ENCODE measurements around the gene ADD3.

ADD3 gene

DNA sequence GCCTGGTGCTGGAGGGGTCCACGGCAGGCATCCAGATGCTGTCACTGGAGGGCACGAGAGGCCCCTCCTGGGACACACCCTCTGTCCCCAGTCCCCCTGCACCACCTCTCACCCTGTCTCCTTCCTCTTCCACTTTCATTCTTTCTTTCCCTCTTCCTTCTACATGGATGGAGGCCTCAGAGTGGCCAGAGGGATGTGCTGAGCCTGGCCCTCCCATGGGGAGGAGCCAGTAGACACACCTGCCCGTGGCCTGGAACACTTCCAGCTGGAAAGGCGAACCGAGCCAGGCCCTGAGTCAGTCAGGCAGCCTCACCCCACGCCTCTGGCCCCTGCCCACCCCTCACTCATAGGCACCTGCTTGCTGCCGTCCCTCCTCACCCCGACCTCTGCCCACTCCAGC, 143.7 kb downstream of the ADD3 start:
- no peak for DNase-seq (ENCODE audit: low read depth)

DNA sequence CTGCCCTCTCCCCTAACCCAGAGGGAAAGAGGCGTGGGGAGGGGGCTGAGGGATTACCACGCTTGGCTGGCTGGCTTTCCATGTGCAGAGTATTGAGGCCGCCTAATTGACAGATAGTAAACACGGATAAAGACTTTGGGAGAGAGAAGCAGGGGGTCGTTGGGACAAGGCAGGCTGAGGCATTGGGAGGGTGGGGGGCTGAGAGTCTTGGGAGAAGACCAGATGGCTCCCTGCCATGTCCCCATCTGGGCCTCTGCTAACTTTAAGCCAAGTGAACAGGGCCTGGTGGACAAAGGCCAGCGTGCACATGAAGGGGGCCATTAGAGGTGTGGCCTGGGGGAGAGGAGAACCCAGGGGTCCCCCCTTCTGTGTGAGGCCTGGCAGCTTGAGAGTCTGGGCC, 144.2 kb downstream of the ADD3 start:
- DNase-seq (ENCODE audit: low read depth): no peak

DNA sequence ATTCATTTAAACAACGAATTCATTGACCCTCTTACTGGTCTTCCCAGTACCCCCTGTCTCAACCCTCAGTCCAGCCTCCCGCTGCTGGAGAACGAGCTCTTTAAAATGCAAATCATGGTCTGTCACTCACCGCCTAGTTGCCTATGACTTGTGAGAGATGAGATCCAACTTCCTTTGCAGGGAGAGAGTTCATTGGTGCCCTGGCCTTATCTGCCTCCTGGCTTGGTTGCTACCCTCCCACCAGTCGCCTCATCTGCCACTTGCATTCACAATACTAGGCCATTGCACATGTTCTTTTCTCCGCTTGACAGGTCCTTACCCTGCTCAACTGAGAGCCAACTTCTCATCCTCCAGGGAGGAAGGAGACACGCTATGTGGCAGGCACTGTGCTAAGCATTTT, 145.6 kb downstream of the ADD3 start:
- no peak for DNase-seq (ENCODE audit: low read depth)

DNA sequence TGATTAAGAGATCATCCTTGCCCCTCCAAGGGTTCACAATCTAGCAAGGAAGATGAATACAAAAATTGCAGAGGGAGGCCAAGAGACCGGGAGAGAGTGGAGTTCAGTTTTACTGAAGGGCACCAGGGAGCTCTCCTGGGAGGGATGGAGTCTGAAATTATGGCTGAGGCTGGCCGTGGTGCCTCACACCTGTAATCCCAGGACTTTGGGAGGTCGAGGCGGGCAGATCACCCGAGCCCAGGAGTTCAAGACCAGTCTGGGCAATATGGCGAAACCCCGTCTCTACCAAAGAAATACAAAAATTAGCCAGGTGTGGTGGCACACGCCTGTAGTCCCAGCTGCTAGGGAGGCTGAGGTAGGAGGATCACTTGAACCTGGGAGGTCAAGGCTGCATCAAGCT, 148.3 kb downstream of the ADD3 start:
- no peak for DNase-seq (ENCODE audit: low read depth)

DNA sequence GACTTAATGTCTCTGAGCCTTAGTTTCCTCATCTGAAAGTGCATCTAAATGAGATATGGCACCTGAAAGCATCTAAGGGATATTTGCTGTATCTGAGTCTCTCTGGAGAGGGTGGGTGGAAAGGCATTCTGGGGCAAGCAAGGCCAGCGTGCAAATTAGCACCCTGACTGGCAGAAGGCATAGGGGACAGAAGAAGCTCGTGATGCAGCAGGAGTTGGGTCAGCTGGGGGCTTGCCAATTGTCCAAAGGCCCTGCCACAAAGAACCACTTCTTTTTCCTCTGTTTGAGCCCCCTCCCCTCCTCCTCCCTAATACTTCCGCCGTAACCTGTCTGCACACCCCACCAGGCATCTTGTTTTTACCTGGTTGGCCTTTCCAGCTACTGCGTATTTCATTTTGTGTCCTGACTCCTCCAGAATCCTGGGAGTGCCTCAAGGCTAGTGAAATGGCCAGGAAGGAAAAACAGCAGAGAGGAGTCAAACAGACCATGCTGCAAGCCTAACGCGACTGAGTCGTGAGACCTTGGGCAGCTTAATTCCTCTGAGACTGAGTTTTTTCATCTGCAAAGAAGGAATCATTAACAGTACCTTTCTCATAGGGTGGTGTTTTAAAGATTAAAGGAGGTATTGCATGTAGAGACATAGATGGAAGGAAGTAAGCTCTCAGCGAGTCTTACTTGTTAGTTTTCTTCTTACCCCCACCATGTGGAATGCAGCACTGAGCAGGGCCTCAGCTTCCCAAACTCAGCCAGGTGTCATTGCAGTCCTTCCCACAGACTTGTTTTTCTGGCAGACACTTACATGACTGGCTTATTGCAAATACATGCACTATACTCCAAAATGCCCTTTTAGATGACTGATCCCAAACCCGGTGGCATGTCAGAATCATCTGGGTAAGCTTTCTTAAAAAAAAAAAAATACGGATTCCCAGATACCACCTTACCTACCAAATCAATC, 150.5 kb downstream of the ADD3 start:
- DNase-seq (ENCODE audit: low read depth): no peak

DNA sequence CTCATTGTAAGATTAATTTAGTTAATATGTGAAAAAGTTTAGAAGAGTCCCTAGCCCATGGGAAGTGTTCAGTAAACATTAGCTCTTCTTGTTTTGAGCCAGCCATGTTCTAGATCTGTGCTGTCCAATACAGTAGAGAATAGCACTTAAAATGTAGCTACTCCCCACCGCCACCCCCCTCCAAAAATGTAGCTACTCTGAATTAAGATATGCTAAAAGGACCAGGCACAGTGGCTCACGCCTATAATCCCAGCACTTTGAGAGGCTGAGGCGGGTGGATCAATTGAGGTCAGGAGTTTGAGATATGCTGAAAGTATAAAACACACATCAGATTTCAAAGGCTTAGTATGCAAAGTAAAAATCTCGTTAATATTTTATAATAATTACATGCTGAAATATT, 152.3 kb downstream of the ADD3 start:
- DNase-seq (ENCODE audit: low read depth): no peak

DNA sequence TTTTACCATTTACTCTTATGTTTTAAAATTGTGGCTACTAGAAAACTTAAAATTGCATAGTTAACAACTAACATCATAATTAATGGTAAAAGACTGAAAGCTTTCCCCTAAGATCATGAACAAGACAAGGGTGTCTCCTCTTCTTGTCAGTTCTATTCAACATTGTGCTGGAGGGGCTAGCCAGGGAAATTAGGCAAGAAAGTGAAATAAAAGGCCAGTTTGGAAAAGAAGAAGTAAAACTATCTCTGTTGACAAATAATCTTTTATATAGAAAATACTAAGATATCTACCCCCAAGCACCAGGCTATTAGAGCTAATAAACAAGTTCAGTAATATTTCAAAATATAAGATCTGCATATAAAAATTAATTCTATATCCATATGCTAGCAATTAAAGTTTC, 152.7 kb downstream of the ADD3 start:
- no peak for DNase-seq (ENCODE audit: low read depth)

DNA sequence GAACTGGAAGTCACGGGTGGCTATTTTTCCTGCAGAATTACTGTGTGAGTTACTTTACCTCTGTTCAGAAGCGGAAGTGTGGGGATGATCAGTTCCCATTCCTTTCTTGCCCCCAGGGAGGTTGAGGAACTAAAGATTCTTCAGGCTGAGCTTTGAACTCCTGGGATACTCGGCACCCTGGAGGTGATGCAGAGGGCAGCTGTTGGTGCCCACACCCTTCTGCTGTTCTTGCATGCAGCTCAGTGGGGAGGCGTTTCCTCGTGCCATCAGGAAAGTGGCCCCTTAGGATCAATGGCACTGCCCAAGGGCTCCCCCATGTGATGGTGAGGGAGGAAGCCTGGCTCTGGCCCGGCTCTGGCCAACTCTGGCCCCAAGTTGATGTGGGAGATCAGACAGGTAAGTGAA, 155.0 kb downstream of the ADD3 start:
- DNase-seq (ENCODE audit: low read depth): no peak

DNA sequence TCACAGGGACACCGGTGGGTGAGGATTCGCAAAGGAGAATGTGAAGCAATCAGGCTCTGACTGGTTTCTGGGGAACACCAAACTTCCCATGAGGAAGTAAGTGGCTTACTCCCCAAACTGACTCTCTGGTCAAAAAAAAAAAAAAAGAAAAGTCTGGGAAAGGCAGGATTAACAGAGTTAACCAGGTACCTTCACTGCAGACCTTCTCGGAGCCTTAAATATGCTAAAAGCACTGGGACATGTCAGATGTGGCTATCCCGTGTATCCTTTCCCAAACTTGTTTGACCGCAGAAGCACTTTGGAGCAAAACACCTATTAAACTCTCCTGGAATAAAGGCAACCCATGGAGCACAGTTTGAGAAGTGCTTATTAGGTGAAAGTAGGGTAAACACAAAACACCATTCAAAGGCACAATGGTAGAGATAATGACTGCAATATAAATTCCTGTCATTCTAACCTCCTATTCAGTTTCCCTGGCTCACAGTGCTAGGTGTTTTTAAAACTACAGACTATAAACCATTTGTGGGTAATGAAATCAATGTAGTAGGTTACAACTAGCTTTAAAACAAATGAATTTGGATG, 155.5 kb downstream of the ADD3 start:
- DNase-seq (ENCODE audit: low read depth): no peak

DNA sequence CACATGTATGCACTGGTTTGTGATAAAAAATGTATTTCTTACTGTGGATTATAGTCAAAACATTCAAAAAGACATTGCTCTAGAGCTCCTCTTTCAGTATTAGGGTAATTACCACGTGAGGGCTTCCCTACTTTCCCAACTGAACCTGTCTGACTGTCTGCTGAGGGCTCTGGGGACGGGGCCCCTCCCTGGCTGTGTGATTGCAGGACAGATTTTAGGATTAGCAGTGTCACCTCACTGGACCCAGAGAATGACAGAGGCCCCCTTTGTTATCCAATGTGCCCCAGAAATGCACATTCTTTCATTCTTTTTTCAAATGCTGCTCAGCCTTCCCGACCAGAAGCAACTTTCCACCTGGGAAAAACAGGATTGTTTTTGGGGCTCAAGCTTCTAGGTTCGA, 156.1 kb downstream of the ADD3 start:
- DNase-seq (ENCODE audit: low read depth): no peak

DNA sequence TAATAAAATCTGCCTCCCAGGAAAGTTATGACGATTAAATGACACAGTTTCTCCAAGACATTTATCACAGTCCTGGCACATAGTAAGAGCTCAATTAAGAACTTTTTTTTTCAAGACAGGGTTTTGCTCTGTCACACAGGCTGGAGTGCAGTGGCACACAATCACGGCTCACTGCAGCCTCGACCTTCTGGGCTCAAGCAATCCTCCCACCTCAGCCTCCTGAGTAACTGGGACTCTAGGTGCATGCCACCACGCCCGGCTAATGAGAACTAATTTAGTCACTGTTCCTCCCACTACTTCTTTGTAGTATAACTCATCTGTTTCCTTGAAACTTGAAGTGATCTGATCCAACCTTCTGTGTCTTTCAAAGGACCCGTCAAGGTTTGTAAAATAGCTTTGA, 157.5 kb downstream of the ADD3 start:
- DNase-seq (ENCODE audit: low read depth): no peak

DNA sequence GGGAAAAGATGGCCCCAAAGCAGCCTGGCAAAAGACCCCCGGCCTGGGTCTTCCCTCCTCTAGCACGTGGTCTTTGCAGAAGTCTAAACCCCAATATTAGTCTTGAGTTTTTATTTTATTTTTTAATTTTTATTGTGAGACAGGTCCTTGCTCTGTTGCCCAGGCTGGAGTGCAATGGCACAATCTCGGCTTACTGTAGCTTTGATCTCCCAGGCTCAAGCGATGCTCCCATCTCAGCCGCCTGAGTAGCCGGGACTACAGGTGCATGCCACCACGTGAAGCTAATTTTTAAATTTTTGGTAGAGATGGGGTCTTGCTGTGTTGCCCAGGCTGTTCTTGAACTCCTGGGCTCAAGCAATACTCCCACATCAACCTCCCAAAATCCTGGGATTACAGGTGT, 159.4 kb downstream of the ADD3 start:
- no peak for DNase-seq (ENCODE audit: low read depth)

DNA sequence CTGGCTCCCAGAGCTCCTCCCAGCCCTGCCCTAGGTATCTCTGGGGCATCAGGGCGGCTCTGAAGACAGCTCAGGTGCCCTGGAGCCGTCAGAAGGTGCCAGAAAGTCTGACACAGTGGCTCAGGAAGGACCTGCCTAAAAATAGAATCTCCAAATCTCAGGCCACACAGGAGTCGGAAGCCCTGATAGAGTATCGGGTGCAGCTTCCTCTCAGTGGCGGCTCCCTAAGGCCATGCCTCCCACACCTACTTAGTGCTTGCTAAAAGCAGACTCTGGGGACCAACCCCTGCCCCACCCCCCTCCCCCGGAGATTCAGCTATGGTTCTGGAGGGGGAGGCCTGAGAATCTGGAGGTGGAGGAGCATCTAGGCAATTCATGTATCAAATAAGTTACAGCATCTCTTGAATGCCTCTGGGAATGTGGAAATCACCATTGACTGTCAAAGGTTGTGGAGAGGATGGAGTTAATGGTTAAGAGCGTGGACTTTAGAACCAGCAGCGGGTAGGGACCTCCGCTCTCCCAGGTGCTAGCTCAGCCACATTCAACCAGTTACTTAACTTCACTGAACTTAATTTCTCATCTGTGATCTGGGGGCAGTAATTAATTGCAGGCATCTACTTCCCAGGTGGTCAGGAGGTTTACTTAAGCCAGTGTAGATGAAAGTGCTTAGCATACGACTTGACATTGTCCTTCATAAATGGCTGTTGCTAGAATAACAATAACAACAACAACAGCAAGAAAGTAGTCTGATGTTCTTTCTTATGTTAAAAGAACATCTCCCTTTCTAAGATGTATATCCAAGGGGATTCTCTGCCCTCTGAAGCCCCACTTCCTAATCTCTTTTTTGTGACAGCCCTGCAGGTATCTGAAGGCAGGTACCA, 161.1 kb downstream of the ADD3 start:
- DNase-seq (ENCODE audit: low read depth): no peak

DNA sequence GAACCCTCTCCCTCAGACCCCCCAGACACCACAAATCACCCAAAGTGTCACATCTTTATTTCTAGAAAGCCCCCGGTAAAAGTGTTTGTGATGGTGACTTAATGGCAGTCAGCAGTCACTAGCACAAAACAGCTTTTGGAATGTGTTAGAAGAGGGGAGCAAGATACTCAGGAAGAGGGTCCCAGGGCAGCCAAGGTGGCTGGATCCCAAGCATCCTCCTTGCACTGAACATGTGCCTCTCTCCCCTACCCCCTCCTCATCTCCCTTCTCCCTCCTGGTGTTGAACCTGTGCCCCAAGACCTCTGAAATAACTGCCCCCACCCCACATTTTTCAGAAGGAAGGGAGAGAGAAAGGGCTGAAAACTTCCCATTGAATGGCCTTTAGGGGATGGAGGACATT, 161.8 kb downstream of the ADD3 start:
- no peak for DNase-seq (ENCODE audit: low read depth)

DNA sequence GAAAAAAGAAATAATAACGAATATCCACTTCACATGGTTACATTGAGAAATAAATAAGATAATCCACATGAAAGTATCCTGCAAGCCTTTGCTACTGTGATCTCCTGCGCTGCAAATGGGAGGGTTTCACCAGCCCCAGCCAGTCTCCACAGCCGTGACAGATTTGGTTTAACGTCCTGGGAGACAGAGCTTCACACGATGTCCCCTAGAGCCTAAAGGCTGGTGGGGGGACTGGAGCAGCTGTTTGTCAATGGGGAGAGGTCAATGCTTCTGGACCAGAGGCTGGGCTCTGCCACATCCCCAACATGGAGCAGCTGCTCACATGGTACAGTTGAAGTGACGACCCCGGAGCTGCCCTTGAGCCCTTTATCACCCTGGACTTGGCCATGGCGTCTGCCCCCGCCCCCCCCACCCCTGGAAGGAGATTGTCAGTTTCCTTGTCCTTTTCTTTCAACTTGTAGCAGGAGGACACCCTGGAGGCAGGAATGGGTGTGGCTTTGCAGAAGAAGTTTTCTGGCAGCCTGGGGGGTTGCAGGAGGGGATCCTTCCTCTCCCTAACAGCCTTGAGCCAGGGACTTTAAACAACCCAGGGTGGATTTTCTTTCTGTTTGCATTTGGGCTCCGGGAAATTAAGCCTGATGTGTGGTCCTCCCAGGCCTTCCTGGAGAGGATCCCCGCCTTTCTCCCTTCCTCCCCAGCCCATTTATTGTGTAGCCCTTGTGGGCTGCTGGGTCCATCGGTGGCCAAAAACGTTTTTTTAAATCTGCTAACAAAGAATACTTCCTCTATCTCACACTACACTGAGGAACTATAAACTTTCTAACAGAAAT, 162.6 kb downstream of the ADD3 start:
- DNase-seq (ENCODE audit: low read depth): no peak

DNA sequence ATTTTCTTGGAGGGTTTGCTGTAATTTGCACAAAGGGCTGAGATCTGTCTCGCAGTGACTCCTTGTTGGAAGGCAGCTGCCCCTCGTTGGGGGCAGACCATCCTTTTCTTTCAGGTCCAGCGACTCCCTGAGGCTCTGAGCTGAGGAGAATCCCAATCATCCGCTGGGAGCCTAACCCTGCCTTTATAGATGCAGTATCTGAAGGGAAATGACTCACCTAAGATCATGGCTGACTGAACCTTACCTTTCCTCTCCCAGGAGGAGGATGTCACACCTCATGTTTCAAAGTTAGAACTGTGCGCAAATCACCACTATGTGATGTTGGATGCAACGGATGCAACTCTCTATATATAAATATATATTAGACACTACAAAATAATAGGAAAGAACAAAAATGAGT, 163.2 kb downstream of the ADD3 start:
- DNase-seq (ENCODE audit: low read depth): no peak

DNA sequence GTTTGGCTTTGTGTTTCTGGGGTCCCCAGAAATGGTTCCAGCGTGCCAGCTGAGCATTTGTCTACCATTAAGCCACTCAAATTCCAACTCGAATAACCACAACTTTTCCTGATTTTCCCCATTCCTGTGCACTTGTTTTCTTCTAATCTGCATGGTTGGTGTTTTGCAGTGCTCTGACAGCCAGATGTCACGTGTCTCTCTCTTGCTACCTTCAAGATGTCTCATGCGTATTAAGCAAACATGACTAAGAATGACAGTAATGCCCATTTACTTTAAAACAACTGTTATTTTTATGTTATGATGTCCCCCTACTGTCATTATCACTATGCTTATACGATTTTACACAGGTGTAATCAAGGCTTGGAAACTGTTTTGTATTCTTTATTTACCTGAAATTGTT, 164.4 kb downstream of the ADD3 start:
- no peak for DNase-seq (ENCODE audit: low read depth)

DNA sequence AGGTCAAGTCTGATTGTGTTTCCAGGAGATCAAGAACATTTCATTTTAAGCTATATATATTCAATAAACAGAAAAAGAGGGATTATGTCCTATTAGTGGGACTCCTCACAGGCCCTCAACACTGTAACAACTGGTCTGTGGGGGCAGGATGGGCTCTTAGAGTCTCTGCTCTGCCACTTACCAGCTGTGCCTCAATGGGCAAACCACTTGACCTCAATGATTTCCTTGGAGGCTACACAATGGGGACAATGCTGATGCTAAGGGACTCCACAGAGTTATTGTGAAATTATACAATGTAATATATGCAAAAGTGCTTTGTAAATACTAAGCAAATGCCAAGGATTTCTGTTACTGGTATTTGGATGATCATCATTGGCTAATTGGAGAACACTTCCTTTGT, 166.4 kb downstream of the ADD3 start:
- no peak for DNase-seq (ENCODE audit: low read depth)

DNA sequence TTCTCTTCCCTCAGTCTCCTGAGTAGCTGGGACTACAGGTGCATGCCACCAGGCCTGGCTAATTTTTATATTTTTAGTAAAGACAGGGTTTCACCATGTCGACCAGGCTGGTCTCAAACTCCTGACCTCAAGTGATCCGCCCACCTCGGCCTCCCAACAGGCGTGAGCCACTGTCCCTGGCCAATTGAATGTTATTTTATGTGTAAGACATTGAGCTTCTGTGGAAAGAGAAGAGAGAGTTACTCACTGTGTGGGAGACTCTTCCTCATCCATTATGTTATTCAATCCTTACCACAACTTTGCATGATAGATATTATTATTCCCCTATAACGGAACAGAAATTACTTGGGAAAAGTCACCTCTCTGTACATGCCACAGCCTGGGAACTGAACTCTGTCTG, 167.0 kb downstream of the ADD3 start:
- DNase-seq (ENCODE audit: low read depth): no peak

DNA sequence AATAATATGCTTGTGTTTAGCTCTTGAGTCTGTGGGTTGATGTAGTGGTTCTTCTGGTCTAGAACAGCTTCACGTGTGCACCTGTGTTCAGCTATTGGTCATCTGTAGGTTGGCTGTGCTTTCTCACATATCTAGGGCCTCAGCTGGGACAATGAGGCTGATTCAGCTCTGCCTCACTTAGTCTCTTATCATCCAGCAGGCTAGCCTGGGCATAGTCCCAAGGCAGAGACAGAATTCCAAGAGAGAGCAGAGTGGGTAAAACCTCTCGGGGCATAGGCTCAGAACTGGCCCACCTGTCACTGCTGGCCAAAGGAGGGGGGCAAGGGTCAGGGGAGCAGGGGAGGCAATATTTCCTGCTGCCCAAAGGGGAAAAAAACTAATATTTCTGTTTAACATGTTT, 167.6 kb downstream of the ADD3 start:
- DNase-seq (ENCODE audit: low read depth): no peak

DNA sequence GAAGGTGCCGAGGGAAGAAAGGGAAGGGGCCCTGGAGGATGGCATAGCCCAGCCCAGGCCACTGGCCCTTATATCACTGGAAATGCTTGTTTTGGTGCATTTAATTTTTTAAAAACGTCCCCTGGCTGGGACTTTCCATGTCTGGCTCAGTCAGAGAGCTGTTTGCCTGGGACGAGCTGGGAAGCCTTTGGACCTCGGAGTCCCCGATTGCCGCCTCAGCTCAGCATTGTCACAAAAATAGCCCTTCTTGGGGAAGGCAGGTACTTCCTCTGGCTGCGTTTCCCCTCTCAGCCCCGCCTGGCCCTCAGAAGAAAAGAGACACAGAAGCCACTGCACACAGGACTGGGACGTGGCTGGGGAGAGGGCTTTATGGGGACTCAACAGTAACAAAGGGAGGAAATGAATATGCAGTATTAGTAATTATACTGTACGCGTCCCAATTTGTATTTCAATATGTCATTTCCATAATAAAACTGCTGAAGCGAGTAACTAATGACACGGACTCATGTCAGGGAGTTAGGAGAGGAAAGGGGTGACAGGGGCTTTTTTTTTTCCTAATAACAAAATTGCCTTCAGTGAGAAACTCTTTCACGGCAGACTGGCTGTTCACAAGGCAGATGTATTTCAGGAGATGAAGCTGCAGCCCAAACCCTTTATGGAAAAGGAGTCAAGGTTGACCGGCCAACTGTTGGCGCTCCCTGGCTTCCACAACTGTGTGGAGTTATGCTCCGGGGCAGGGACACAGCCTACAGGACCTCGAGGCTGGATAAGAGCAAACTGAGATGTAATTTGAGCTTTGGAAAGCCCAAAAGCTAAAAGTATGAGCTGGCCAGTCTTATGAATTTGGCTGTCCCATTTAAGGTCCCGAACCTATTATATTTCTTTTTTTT, 168.6 kb downstream of the ADD3 start:
- DNase-seq (ENCODE audit: low read depth): no peak
